COLO668 (cell line): Measurements from ENCODE around the gene KCP.

Experiments
- DNase-seq: peaks from one replicate; lab custom pipeline; 2025; ENCODE audit not compliant: unreplicated experiment; lab: John Stamatoyannopoulos, UW

Gene KCP

GRCh38 chr7:128908750-128909624 lies 1.5 kb downstream of the KCP start:
- no peak for DNase-seq

GRCh38 chr7:128906766-128907559 lies 3.5 kb downstream of the KCP start:
- no peak for DNase-seq

- DNase-seq: no peak
Observed at GRCh38 chr7:128906001-128906765, 4.3 kb downstream of the KCP start.

GRCh38 chr7:128904381-128905197 lies 5.9 kb downstream of the KCP start:
- DNase-seq: no peak

GRCh38 chr7:128903621-128904361 lies 6.7 kb downstream of the KCP start:
- no peak for DNase-seq

- no peak for DNase-seq
Observed at GRCh38 chr7:128902761-128903585, 7.5 kb downstream of the KCP start.

GRCh38 chr7:128900237-128900636 lies 10.3 kb downstream of the KCP start:
- DNase-seq: no peak

- no peak for DNase-seq
Observed at GRCh38 chr7:128899392-128899791, 11.1 kb downstream of the KCP start.

- no peak for DNase-seq
Observed at GRCh38 chr7:128895320-128895719, 15.2 kb downstream of the KCP start.

- no peak for DNase-seq
Observed at GRCh38 chr7:128894101-128894440, 16.4 kb downstream of the KCP start.

GRCh38 chr7:128893251-128894100 lies 17.0 kb downstream of the KCP start:
- no peak for DNase-seq

- no peak for DNase-seq
Observed at GRCh38 chr7:128892521-128893250, 17.8 kb downstream of the KCP start.

- no peak for DNase-seq
Observed at GRCh38 chr7:128891942-128892269, 18.6 kb downstream of the KCP start.

GRCh38 chr7:128891110-128891941 lies 19.2 kb downstream of the KCP start:
- DNase-seq: no peak

- DNase-seq: no peak
Observed at GRCh38 chr7:128890306-128891109, 20.0 kb downstream of the KCP start.

- no peak for DNase-seq
Observed at GRCh38 chr7:128889121-128889520, 21.4 kb downstream of the KCP start.
